ENCODE results near the gene P2RX7. TPM values are rescaled to one million over a fixed set of nuclear protein-coding genes. Genes with fewer than 3 reads are reported as not detected.

P2RX7 gene
- total RNA-seq, 1 donor from 2014 or later, result not detected

- H3K27me3 Mint-ChIP-seq (ENCODE audit: unreplicated experiment), result peaks cover 2% of the 10 kb centered on the region
- no peak overlapping the region for H3K27ac Mint-ChIP-seq (ENCODE audit: unreplicated experiment)
- no peak for TF ChIP-seq CTCF (IDR thresholded peaks at IDR 0.05; ENCODE audit: partially characterized antibody, unreplicated experiment)
- H3K4me3 Mint-ChIP-seq (ENCODE audit: unreplicated experiment), result no peak overlapping the region
- H3K36me3 Mint-ChIP-seq (ENCODE audit: unreplicated experiment), result no peaks in the 10 kb centered on the region
- H3K9me3 Mint-ChIP-seq (ENCODE audit: unreplicated experiment), result no peaks in the 10 kb centered on the region
- DNase-seq, result no peak
- no peaks in the 10 kb centered on the region for H3K4me1 Mint-ChIP-seq (ENCODE audit: low read depth, unreplicated experiment)
These were observed 34.6 kb downstream of the P2RX7 start for GRCh38 chr12:121167232-121167820.

DNA sequence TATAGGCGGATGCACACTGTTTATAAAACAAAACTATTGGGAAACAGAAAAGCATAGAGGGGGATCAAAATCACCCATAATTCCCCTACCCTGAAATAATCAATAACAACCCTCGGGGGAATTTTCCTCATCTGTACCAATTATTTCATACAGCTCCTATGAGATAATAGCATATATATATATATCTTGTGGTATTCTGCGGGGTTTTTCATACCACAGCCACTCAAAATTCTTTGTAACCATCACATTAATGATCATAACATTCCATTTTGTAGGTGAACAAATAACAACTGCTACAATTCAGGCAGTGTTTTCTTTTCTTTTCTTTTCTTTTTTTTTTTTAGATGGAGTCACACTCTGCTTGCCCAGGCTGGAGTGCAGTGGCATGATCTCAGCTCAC, 35.3 kb downstream of the P2RX7 start:
- peaks cover 2% of the 10 kb centered on the region for H3K27me3 Mint-ChIP-seq (ENCODE audit: unreplicated experiment)
- no peak for TF ChIP-seq CTCF (IDR thresholded peaks at IDR 0.05; ENCODE audit: partially characterized antibody, unreplicated experiment)
- no peaks in the 10 kb centered on the region for H3K36me3 Mint-ChIP-seq (ENCODE audit: unreplicated experiment)
- no peak for DNase-seq
- no peak overlapping the region for H3K4me3 Mint-ChIP-seq (ENCODE audit: unreplicated experiment)
- no peaks in the 10 kb centered on the region for H3K9me3 Mint-ChIP-seq (ENCODE audit: unreplicated experiment)
- H3K4me1 Mint-ChIP-seq (ENCODE audit: low read depth, unreplicated experiment), result no peaks in the 10 kb centered on the region
- no peak overlapping the region for H3K27ac Mint-ChIP-seq (ENCODE audit: unreplicated experiment)

DNA sequence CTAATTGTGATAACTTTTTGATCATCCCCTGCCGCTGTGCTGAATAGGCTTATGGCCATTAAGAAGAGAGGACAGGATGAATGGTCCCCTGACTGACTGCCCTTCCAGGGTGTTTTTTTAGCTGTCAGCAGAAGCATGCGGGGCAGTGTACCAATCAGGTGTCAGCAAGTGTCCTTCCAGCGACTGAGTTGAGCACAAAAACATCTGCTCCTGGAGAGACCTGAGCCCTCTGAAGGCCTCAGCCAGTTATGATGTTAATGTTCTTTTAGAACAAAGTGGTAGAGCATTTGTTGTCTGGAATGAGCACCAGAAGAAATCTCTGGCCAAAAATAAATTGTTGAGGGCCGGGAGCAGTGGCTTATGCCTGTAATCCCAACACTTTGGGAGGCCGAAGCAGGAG, 37.5 kb downstream of the P2RX7 start:
- Mint-ChIP-seq H3K4me3 (ENCODE audit: unreplicated experiment) (no peak overlapping the region), H3K36me3 (ENCODE audit: unreplicated experiment) (no peaks in the 10 kb centered on the region), H3K27ac (ENCODE audit: unreplicated experiment) (no peak overlapping the region), H3K9me3 (ENCODE audit: unreplicated experiment) (no peaks in the 10 kb centered on the region), H3K27me3 (ENCODE audit: unreplicated experiment) (peaks cover 2% of the 10 kb centered on the region), H3K4me1 (ENCODE audit: low read depth, unreplicated experiment) (no peaks in the 10 kb centered on the region)
- no peak for DNase-seq
- TF ChIP-seq CTCF (IDR thresholded peaks at IDR 0.05; ENCODE audit: partially characterized antibody, unreplicated experiment), result no peak

DNA sequence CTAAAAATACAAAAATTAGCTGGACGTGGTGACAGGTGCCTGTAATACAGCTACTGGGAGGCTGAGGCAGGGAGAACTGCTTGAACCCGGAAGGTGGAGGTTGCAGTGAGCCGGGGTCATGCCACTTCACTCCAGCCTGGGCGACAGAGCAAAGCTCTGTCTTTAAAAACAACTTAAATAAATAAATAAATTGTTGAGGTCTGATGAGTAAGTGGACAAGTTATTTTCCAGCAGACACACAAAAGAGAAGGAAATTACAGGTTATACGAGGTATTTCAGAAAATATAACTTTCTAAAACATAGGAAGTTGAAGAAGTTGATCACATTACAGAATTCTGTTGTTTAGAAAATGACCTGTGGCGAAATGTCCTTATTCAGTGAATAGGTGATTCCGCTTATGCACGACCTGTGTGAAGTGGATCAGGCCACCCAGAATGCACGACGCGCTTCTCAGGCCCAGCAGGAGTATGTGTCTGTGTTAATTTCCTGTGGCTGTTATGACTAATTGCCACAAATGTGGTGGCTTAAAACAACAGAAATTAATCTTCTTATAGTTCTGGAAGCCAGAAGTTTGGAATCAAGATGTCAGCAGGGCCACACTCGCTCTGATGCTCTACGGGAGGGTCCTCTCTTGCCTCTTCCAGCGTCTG, 38.1 kb downstream of the P2RX7 start:
- no peak for TF ChIP-seq CTCF (IDR thresholded peaks at IDR 0.05; ENCODE audit: partially characterized antibody, unreplicated experiment)
- no peak for DNase-seq
- Mint-ChIP-seq H3K4me3 (ENCODE audit: unreplicated experiment) (no peak overlapping the region), H3K9me3 (ENCODE audit: unreplicated experiment) (no peaks in the 10 kb centered on the region), H3K36me3 (ENCODE audit: unreplicated experiment) (no peaks in the 10 kb centered on the region), H3K4me1 (ENCODE audit: low read depth, unreplicated experiment) (no peaks in the 10 kb centered on the region), H3K27ac (ENCODE audit: unreplicated experiment) (no peak overlapping the region), H3K27me3 (ENCODE audit: unreplicated experiment) (peaks cover 2% of the 10 kb centered on the region)

DNA sequence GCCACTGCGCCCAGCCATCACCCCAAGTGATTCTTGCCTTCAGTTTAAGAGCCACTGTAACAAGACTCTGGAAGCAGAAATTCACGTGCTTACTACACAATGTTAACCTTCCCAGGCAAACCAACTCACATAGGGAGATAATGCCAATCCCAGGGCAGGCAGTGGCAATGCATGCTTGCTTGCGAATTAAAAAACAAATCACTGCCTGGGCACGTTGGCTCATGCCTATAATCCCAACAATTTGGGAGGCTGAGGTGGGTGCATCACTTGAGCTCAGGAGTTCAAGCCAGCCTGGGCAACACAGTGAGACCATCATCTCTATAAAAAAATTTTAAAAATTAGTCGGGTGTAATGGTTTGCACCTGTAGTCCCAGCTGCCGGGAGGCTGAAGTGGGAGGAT, 39.5 kb downstream of the P2RX7 start:
- H3K9me3 Mint-ChIP-seq (ENCODE audit: unreplicated experiment), result no peaks in the 10 kb centered on the region
- no peaks in the 10 kb centered on the region for H3K36me3 Mint-ChIP-seq (ENCODE audit: unreplicated experiment)
- no peak overlapping the region for H3K27ac Mint-ChIP-seq (ENCODE audit: unreplicated experiment)
- H3K27me3 Mint-ChIP-seq (ENCODE audit: unreplicated experiment), result no peaks in the 10 kb centered on the region
- H3K4me3 Mint-ChIP-seq (ENCODE audit: unreplicated experiment), result no peak overlapping the region
- TF ChIP-seq CTCF (IDR thresholded peaks at IDR 0.05; ENCODE audit: partially characterized antibody, unreplicated experiment), result no peak
- DNase-seq, result no peak
- no peaks in the 10 kb centered on the region for H3K4me1 Mint-ChIP-seq (ENCODE audit: low read depth, unreplicated experiment)
